Peyer's patch (tissue), 4 donors: ENCODE measurements around the gene EPHB2.

ENCODE experiments used
- CTCF ChIP-seq, 6 experiments: fragments of 450-650 bp in 4 of 6; fragments of 200-600 bp in 2 of 6; sonication (generic) in 1 of 6; IDR thresholded peaks; one replicate each; pipeline ENCODE4 v1.5.1; 2017 to 2019; ENCODE audit warnings: antibody characterized with exemption in 6 of 6, mild to moderate bottlenecking in 3 of 6, moderate library complexity in 1 of 6
- POLR2A ChIP-seq, 2 donors: fragments of 450-650 bp; IDR thresholded peaks; one replicate each; pipeline ENCODE4 v1.5.1; 2017; ENCODE audit warnings: antibody characterized with exemption in 2 of 2, mild to moderate bottlenecking in 2 of 2, moderate library complexity in 2 of 2

- TF ChIP-seq CTCF (IDR thresholded peaks at IDR 0.05), result no peak
- no peak for TF ChIP-seq POLR2A (IDR thresholded peaks at IDR 0.05)
These were observed 145.3 kb downstream of the EPHB2 start for GRCh38 chr1:22855668-22856606.
